GM12878 (cell line): ENCODE measurements around the gene HNRNPAB.

Experiments used
- NFYB ChIP-seq: IDR thresholded peaks from 2 replicates; pipeline ENCODE4 v1.6.1; 2011; ENCODE audit warnings: low read depth, mild to moderate bottlenecking, low read length, improper control_type of control experiment, moderate library complexity; ENCODE audit not compliant: insufficient read depth
- POLR2A ChIP-seq: IDR thresholded peaks from 2 replicates; pipeline ENCODE4 v1.6.1; 2011; ENCODE audit warnings: low read depth, mild to moderate bottlenecking, low read length
- RELA ChIP-seq: fragments of 450-650 bp; IDR thresholded peaks from 2 replicates; pipeline ENCODE4 v1.8.0; 2014; ENCODE audit warnings: borderline replicate concordance; ENCODE audit not compliant: partially characterized antibody
- WRNIP1 ChIP-seq: IDR thresholded peaks from 2 replicates; pipeline ENCODE4 v1.6.1; 2011; ENCODE audit warnings: low read depth, low read length, improper control_type of control experiment, borderline replicate concordance
- TF ChIP-seq, protein P1 (sequence below), 3 experiments: IDR thresholded peaks in 2 of 3; conservative IDR thresholded peaks in 1 of 3; 2 replicates each; pipeline ENCODE4 v1.5.1; 2011; ENCODE audit warnings: low read depth in 3 of 3, low read length in 3 of 3, mild to moderate bottlenecking in 3 of 3, control low read depth in 2 of 3, moderate library complexity in 2 of 3, inconsistent platforms in 1 of 3, mixed read lengths in 1 of 3; ENCODE audit not compliant: control insufficient read depth in 2 of 3, insufficient read depth in 1 of 3; ENCODE audit errors: extremely low read depth in 1 of 3
- TF ChIP-seq, protein P2 (sequence below): fragments of 450-650 bp; formaldehyde crosslinking; IDR thresholded peaks from 2 replicates; pipeline ENCODE4 v1.4.0; 2020; ENCODE audit warnings: mild to moderate bottlenecking, moderate library complexity

DNA sequence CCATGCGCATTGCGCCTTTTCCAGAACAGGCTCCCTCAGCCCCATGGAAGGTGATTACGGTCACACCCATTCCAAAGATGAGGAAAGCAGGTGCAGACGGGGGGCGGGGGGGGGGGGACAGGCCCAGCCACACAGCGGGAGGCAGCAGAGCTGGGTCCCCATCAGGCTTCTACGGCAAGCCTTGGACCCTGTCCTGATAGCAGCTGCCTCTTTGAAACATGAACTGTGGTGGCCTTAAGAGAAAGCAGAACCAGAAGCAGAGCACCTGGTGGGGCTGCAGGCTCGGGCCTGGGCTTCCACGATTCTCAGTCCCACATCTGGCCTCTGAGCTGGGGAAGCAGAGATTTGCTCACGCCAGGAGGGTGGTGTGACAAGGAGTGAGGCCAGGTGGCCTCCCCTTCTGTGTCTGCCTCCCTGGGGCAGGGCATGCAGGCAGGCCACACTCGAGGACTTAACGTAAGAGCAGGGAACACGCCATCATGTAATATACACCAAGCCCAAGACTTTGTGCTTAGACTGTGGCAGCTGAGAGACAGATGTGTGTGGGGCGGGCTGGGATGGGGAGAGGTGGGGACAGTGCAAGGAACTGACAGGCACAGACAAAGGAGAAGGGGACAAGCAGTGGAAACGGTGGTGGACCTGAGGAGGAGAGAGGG, 42.4 kb downstream of the HNRNPAB start:
- TF ChIP-seq NFYB (no peak), RELA (no peak), POLR2A (no peak), WRNIP1 (no peak)
- TF ChIP-seq, protein P1, sequence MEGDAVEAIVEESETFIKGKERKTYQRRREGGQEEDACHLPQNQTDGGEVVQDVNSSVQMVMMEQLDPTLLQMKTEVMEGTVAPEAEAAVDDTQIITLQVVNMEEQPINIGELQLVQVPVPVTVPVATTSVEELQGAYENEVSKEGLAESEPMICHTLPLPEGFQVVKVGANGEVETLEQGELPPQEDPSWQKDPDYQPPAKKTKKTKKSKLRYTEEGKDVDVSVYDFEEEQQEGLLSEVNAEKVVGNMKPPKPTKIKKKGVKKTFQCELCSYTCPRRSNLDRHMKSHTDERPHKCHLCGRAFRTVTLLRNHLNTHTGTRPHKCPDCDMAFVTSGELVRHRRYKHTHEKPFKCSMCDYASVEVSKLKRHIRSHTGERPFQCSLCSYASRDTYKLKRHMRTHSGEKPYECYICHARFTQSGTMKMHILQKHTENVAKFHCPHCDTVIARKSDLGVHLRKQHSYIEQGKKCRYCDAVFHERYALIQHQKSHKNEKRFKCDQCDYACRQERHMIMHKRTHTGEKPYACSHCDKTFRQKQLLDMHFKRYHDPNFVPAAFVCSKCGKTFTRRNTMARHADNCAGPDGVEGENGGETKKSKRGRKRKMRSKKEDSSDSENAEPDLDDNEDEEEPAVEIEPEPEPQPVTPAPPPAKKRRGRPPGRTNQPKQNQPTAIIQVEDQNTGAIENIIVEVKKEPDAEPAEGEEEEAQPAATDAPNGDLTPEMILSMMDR (IDR thresholded peaks at IDR 0.05 in 2 of 3, conservative IDR thresholded peaks at IDR 0.05 in 1 of 3; ENCODE audit: control insufficient read depth in 2 of 3, extremely low read depth in 1 of 3, insufficient read depth in 1 of 3, low read depth in 3 of 3, low read length in 3 of 3), result no peak
- TF ChIP-seq, protein P2, sequence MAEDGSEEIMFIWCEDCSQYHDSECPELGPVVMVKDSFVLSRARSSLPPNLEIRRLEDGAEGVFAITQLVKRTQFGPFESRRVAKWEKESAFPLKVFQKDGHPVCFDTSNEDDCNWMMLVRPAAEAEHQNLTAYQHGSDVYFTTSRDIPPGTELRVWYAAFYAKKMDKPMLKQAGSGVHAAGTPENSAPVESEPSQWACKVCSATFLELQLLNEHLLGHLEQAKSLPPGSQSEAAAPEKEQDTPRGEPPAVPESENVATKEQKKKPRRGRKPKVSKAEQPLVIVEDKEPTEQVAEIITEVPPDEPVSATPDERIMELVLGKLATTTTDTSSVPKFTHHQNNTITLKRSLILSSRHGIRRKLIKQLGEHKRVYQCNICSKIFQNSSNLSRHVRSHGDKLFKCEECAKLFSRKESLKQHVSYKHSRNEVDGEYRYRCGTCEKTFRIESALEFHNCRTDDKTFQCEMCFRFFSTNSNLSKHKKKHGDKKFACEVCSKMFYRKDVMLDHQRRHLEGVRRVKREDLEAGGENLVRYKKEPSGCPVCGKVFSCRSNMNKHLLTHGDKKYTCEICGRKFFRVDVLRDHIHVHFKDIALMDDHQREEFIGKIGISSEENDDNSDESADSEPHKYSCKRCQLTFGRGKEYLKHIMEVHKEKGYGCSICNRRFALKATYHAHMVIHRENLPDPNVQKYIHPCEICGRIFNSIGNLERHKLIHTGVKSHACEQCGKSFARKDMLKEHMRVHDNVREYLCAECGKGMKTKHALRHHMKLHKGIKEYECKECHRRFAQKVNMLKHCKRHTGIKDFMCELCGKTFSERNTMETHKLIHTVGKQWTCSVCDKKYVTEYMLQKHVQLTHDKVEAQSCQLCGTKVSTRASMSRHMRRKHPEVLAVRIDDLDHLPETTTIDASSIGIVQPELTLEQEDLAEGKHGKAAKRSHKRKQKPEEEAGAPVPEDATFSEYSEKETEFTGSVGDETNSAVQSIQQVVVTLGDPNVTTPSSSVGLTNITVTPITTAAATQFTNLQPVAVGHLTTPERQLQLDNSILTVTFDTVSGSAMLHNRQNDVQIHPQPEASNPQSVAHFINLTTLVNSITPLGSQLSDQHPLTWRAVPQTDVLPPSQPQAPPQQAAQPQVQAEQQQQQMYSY (CRISPR knock-in tag), result no peak
